Stimulated activated naive B cell treated with anti-CD40 and anti-IgM and Interleukin-4, amounts not matched to agents 10 μg/mL and 1 μg/mL and 100 μg/mL, for 72 hours (primary cell): Measurements from ENCODE around the gene DLG4.

Source experiments
- ATAC-seq, 2 donors: fragments of 150-1000 bp; cut with Tn5 transposase; replicated peaks; 2 replicates each; pipeline ENCODE4 v1.10.0; 2021; ENCODE audit warnings: moderate library complexity in 1 of 2
- DNase-seq: peaks from one replicate; pipeline ENCODE4 v3.0.0; 2021
- H3K27ac Mint-ChIP-seq: one replicate; pipeline ENCODE4 v1.8.0; 2022; ENCODE audit warnings: mild to moderate bottlenecking, mixed read lengths
- H3K27me3 Mint-ChIP-seq, 2 donors: one replicate each; pipeline ENCODE4 v1.8.0; 2022; ENCODE audit warnings: mixed read lengths in 2 of 2
- H3K36me3 Mint-ChIP-seq, 2 donors: one replicate each; pipeline ENCODE4 v1.8.0; 2022; ENCODE audit warnings: mixed read lengths in 2 of 2, mild to moderate bottlenecking in 1 of 2
- H3K4me1 Mint-ChIP-seq, 2 donors: one replicate each; pipeline ENCODE4 v1.8.0; 2022; ENCODE audit warnings: mixed read lengths in 2 of 2, mild to moderate bottlenecking in 1 of 2
- H3K4me3 Mint-ChIP-seq, 2 donors: one replicate each; pipeline ENCODE4 v1.8.0; 2022; ENCODE audit warnings: mild to moderate bottlenecking in 2 of 2, mixed read lengths in 2 of 2, moderate library complexity in 1 of 2
- H3K9me3 Mint-ChIP-seq, 2 donors: one replicate each; pipeline ENCODE4 v1.8.0; 2022; ENCODE audit warnings: mixed read lengths in 2 of 2, mild to moderate bottlenecking in 1 of 2

Gene DLG4

GRCh38 chr17:7219812-7220592 is at the start of gene DLG4, which contains the start of gene ACADVL:
TSS of gene DLG4 (minus strand) at chr17:7219836.
TSS of gene ACADVL (plus strand) at chr17:7219938. CDS start at chr17:7219985, 47 bp downstream.
- peaks cover 25 to 43% of the 10 kb centered on the region in 2 donors for H3K36me3 Mint-ChIP-seq
- DNase-seq (peak; percentile 83), ATAC-seq (peak; percentile 81 to 85)

GRCh38 chr17:7266784-7267183 is 47.1 kb upstream of the DLG4 start:
- H3K4me3 Mint-ChIP-seq = no peak overlapping the region
- H3K4me1 Mint-ChIP-seq = peaks cover 10 to 28% of the 10 kb centered on the region in 2 donors
- H3K27ac Mint-ChIP-seq = no peak overlapping the region
- ATAC-seq (no peak), DNase-seq (no peak)
- H3K36me3 Mint-ChIP-seq = peaks cover 0 to 3% of the 10 kb centered on the region in 2 donors
- H3K27me3 Mint-ChIP-seq = peaks cover 19 to 56% of the 10 kb centered on the region in 2 donors
- no peaks in the 10 kb centered on the region for H3K9me3 Mint-ChIP-seq

More at GRCh38 chr17:7219812-7220592, at the start of gene DLG4, which contains the start of gene ACADVL:
- Mint-ChIP-seq H3K27ac (peak within 1 kb of the TSS; percentile 99), H3K27me3 (no peaks in the 10 kb centered on the region), H3K4me1 (peaks cover 50 to 67% of the 10 kb centered on the region in 2 donors), H3K4me3 (peak within 1 kb of the TSS; percentile 99), H3K9me3 (no peaks in the 10 kb centered on the region)

- ATAC-seq (no peak), DNase-seq (no peak)
- H3K27ac Mint-ChIP-seq = no peak overlapping the region
- peaks cover 4 to 6% of the 10 kb centered on the region in 2 donors for H3K36me3 Mint-ChIP-seq
- H3K4me3 Mint-ChIP-seq = peak overlapping the region; percentile 69 to 73
- H3K9me3 Mint-ChIP-seq = no peaks in the 10 kb centered on the region
- peaks cover 19 to 42% of the 10 kb centered on the region in 2 donors for H3K27me3 Mint-ChIP-seq
- peaks cover 15 to 40% of the 10 kb centered on the region in 2 donors for H3K4me1 Mint-ChIP-seq
Measured at GRCh38 chr17:7263801-7264078, 44.1 kb upstream of the DLG4 start.

GRCh38 chr17:7262935-7263800 is 43.5 kb upstream of the DLG4 start:
- DNase-seq (no peak), ATAC-seq (peak in 1 of 2 donors; percentile 19)
- Mint-ChIP-seq H3K4me3 (peak overlapping the region; percentile 69 to 73), H3K27me3 (peaks cover 19 to 37% of the 10 kb centered on the region in 2 donors), H3K9me3 (no peaks in the 10 kb centered on the region), H3K36me3 (peaks cover 8 to 9% of the 10 kb centered on the region in 2 donors), H3K4me1 (peaks cover 15 to 40% of the 10 kb centered on the region in 2 donors), H3K27ac (peak overlapping the region; percentile 76)

- peaks cover 19 to 37% of the 10 kb centered on the region in 2 donors for H3K27me3 Mint-ChIP-seq
- peaks cover 8 to 10% of the 10 kb centered on the region in 2 donors for H3K36me3 Mint-ChIP-seq
- H3K4me1 Mint-ChIP-seq = peaks cover 15 to 40% of the 10 kb centered on the region in 2 donors
- ATAC-seq (no peak), DNase-seq (no peak)
- peak within 1 kb of the TSS; percentile 79 to 81 for H3K4me3 Mint-ChIP-seq
- H3K9me3 Mint-ChIP-seq = no peaks in the 10 kb centered on the region
- peak within 1 kb of the TSS; percentile 76 for H3K27ac Mint-ChIP-seq
Measured at GRCh38 chr17:7262192-7262934, 42.7 kb upstream of the DLG4 start, which contains the start of gene CLDN7. TSS of gene CLDN7 (minus strand) at chr17:7262478. CDS start at chr17:7262043, 435 bp downstream.

GRCh38 chr17:7261379-7262191 is 41.9 kb upstream of the DLG4 start:
- Mint-ChIP-seq H3K27me3 (peaks cover 16 to 33% of the 10 kb centered on the region in 2 donors), H3K36me3 (peaks cover 12 to 16% of the 10 kb centered on the region in 2 donors), H3K27ac (peak overlapping the region; percentile 25), H3K4me1 (peaks cover 18 to 36% of the 10 kb centered on the region in 2 donors), H3K9me3 (no peaks in the 10 kb centered on the region), H3K4me3 (peak overlapping the region; percentile 79 to 81)
- DNase-seq (no peak), ATAC-seq (peak; percentile 52 to 54)

GRCh38 chr17:7260651-7261378 is 41.2 kb upstream of the DLG4 start:
- H3K27ac Mint-ChIP-seq = no peak overlapping the region
- peaks cover 15 to 25% of the 10 kb centered on the region in 2 donors for H3K27me3 Mint-ChIP-seq

GRCh38 chr17:7260151-7260550 is 40.5 kb upstream of the DLG4 start:
- Mint-ChIP-seq H3K36me3 (peaks cover 20 to 21% of the 10 kb centered on the region in 2 donors), H3K4me3 (peak overlapping the region; percentile 50 to 66), H3K4me1 (peaks cover 18 to 35% of the 10 kb centered on the region in 2 donors), H3K27me3 (peaks cover 15 to 25% of the 10 kb centered on the region in 2 donors), H3K27ac (peak overlapping the region; percentile 81), H3K9me3 (no peaks in the 10 kb centered on the region)
- ATAC-seq (no peak), DNase-seq (no peak)

More at GRCh38 chr17:7260651-7261378, 41.2 kb upstream of the DLG4 start:
- peak; percentile 66 to 67 for ATAC-seq
- Mint-ChIP-seq H3K4me1 (peaks cover 18 to 35% of the 10 kb centered on the region in 2 donors), H3K36me3 (peaks cover 20 to 21% of the 10 kb centered on the region in 2 donors), H3K4me3 (peak overlapping the region; percentile 66 to 81), H3K9me3 (no peaks in the 10 kb centered on the region)
- DNase-seq = no peak

GRCh38 chr17:7259555-7259889 is 39.9 kb upstream of the DLG4 start:
- Mint-ChIP-seq H3K27me3 (peaks cover 15 to 25% of the 10 kb centered on the region in 2 donors), H3K4me3 (no peak overlapping the region), H3K4me1 (peaks cover 18 to 40% of the 10 kb centered on the region in 2 donors), H3K27ac (peak overlapping the region; percentile 7), H3K36me3 (peaks cover 25% of the 10 kb centered on the region in 2 donors), H3K9me3 (no peaks in the 10 kb centered on the region)
- no peak for ATAC-seq
- no peak for DNase-seq

- peaks cover 13 to 21% of the 10 kb centered on the region in 2 donors for H3K27me3 Mint-ChIP-seq
- ATAC-seq (no peak), DNase-seq (no peak)
- H3K4me3 Mint-ChIP-seq = no peak overlapping the region
- H3K27ac Mint-ChIP-seq = peak overlapping the region; percentile 20
- peaks cover 27 to 28% of the 10 kb centered on the region in 2 donors for H3K36me3 Mint-ChIP-seq
- H3K9me3 Mint-ChIP-seq = no peaks in the 10 kb centered on the region
- peaks cover 18 to 40% of the 10 kb centered on the region in 2 donors for H3K4me1 Mint-ChIP-seq
Measured at GRCh38 chr17:7258731-7259554, 39.3 kb upstream of the DLG4 start.

GRCh38 chr17:7256766-7257456 is 37.3 kb upstream of the DLG4 start:
- Mint-ChIP-seq H3K27me3 (peaks cover 0 to 3% of the 10 kb centered on the region in 2 donors), H3K27ac (peak overlapping the region; percentile 88), H3K36me3 (peaks cover 33 to 44% of the 10 kb centered on the region in 2 donors), H3K4me3 (no peak overlapping the region), H3K4me1 (peaks cover 19 to 40% of the 10 kb centered on the region in 2 donors), H3K9me3 (no peaks in the 10 kb centered on the region)
- ATAC-seq = no peak
- DNase-seq = no peak
